Motor neuron (in vitro differentiated cells): Measurements from ENCODE around the gene IL23A. TPM values are rescaled to one million over a fixed set of nuclear protein-coding genes. Genes with fewer than 3 reads are reported as not detected.

Source experiments
- ATAC-seq, 8 experiments: fragments of 200-7000 bp; cut with Tn5 transposase; replicated peaks in 6 of 8; 2 replicates each; pipeline ENCODE4 v1.8.0; 2021; ENCODE audit warnings: mild to moderate bottlenecking in 8 of 8, moderate library complexity in 8 of 8
- H3K27ac ChIP-seq, 2 donors: fragments of 250-450 bp; sonication (Bioruptor Pico); 2 replicates each; pipeline ENCODE4 v1.9.0; 2021; ENCODE audit warnings: antibody characterized with exemption in 2 of 2, mild to moderate bottlenecking in 2 of 2, moderate library complexity in 1 of 2
- H3K4me1 ChIP-seq, 2 donors: fragments of 250-450 bp; sonication (Bioruptor Pico); replicated peaks in 1 of 2; 2 replicates each; pipeline ENCODE4 v1.6.1; 2021; ENCODE audit warnings: antibody characterized with exemption in 2 of 2, mild to moderate bottlenecking in 2 of 2, moderate library complexity in 1 of 2
- H3K4me3 ChIP-seq, 5 donors: fragments of 250-450 bp; sonication (Bioruptor Pico); 2 replicates each; pipeline ENCODE4 v1.9.0; 2021; ENCODE audit warnings: antibody characterized with exemption in 5 of 5, mild to moderate bottlenecking in 5 of 5, moderate library complexity in 4 of 5
- WGBS, 10 experiments: fragments of 450-650 bp; shearing (Covaris generic); methylation state at CpG; one replicate each; pipeline ENCODE4 v1.0.0; 2022; 5-methylcytosine and 5-hydroxymethylcytosine counted together
- in situ Hi-C, 9 experiments: fragments of 400-800 bp; cut with MboI; loops; one replicate each; pipeline ENCODE4 v1.15.0; 2021; ENCODE audit warnings: low sequenced_read_pairs in 9 of 9, low pct_unique_long_range_greater_than_20kb in 2 of 9; ENCODE audit not compliant: unreplicated experiment in 9 of 9
- total RNA-seq, 8 experiments: library from RNA; unstranded; fragments of 300-600 nt; gene quantifications; 2 replicates each; pipeline versions ENCODE4 v1.2.3 to v1.2.4, GENCODE V29; 2022

The IL23A gene
- total RNA-seq, 8 experiments from 2014 or later = 0.28 to 3.8 (median 1.1) TPM

DNA sequence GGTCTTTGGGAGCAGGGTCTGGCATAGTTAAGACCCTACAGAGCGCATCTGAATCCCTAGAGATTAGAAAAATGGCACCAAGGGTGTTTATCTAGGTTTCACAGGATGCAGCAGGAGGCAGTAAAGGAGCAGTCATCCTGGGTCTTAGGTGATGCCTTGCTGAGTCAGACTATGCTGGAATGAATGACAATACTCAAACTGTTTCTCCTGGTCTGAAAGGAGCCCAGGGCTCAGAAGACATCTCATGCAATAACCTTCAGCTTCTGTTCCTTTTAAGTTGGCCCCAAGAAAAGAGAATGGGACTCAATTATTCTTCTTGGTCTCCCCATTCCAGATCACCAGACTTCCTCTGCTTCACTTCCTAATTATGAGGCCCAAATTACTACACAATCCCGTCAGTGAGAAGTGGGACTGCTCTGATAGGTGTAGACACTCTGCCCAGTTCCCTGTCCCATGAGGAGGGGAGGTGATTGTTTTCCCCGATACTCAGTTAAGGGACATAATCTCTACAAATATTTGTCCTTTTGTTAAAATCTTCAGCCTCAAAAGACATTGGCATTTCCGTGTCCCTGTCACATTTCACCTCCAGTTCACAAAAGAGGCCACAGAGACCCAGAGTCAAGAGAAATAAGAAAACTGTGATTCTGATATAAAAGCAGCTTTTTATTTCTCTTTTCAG lies 38.8 kb downstream of the IL23A start:
- no peak overlapping the region for H3K27ac ChIP-seq
- H3K4me3 ChIP-seq = no peak overlapping the region
- peak in 3 of 8 experiments; percentile 41 to 91 (median 73) for ATAC-seq
- WGBS, 10 experiments = 52 to 89% (median 81%) methylated on average over 1 to 4 of the region's 4 CpGs
- peaks cover 0 to 4% of the 10 kb centered on the region in 2 donors for H3K4me1 ChIP-seq
- in situ Hi-C loops = no loop called here

DNA sequence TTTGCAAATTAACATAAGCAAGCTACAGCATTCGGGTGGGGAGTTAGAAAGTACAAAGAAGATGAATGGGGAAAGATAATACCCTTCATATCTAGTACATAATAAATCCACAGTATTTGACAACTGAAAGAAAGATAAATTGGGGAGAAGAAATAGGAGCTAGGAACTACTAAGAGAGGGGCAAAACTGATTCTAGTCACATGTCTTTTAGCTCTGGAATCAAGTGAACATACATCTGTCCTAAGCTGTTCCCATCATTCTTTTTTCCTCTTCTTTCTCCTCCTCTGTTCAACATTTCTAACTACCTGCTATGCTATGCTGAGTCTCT lies 39.3 kb downstream of the IL23A start:
- 0 to 73% (median 44%) methylated on average over 1 of the region's 1 CpG; no CpG with 5 or more reads in 1 of the 10 experiments for WGBS, 10 experiments

GRCh38 chr12:56382611-56383010 lies 43.9 kb downstream of the IL23A start:
- peaks cover 0 to under 1% of the 10 kb centered on the region in 2 donors for H3K4me1 ChIP-seq
- in situ Hi-C loops = no loop called here
- H3K4me3 ChIP-seq = no peak overlapping the region
- no peak overlapping the region for H3K27ac ChIP-seq
- no peak for ATAC-seq
- 51 to 100% (median 88%) methylated on average over 1 to 15 of the region's 16 CpGs; no CpG with 5 or more reads in 2 of the 10 experiments for WGBS, 10 experiments

More for the DNA sequence above, 39.3 kb downstream of the IL23A start:
- H3K27ac ChIP-seq = no peak overlapping the region
- in situ Hi-C loops = no loop called here
- no peak for ATAC-seq
- peaks cover 0 to 4% of the 10 kb centered on the region in 2 donors for H3K4me1 ChIP-seq
- H3K4me3 ChIP-seq = no peak overlapping the region

DNA sequence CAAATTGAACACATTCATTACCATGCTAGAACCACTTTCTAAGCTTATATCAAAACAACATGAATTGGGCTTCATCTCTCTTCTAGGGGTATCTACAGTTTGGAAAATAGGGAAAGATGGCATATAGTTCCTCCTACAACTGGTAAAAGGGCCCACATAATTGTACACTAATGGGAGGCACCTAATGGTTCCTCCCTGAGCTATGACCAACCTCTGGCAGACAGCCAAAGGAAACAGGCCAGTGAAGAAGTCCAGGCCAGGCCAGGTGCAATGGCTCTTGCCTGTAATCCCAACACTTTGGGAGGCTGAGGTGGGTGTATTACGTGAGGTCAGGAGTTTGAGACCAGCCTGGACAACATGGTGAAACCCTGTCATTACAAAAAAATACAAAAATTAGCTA lies 47.2 kb downstream of the IL23A start:
- Histone ChIP-seq H3K27ac (no peak overlapping the region), H3K4me3 (no peak overlapping the region), H3K4me1 (no peaks in the 10 kb centered on the region)
- WGBS, 10 experiments = 60 to 100% (median 85%) methylated on average over 1 of the region's 1 CpG; no CpG with 5 or more reads in 4 of the 10 experiments
- ATAC-seq = no peak
- in situ Hi-C loops = no loop called here

DNA sequence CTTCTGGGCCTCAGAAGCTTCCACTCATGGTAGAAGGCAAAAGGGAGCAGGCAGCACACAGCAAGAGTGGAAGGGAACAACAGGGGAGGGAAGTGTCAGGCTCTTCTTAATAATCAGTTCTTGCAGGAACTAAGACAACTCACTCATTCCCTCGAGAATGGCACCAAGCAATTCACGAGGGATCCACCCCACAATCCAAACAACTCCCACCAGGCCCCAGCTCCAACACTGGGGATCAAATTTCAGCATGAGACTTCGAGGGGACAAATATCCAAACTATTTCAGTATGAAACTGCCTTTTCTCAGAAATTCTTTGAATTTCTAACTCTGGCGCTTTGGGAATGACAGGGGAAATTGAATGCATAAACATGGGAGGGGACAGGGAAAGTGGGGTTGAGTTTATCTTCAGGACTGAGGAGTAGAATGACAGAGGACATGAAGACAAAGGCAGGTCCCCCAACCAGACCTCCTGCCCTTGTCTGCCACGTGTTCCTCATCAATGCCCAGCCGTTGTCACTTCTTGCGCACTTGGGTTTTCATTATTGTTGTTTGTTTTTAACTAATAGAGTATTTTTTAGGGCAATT lies 48.6 kb downstream of the IL23A start:
- in situ Hi-C loops = no loop called here
- 0 to 61% (median 34%) methylated on average over 3 to 7 of the region's 7 CpGs; no CpG with 5 or more reads in 1 of the 10 experiments for WGBS, 10 experiments
- H3K27ac ChIP-seq = no peak overlapping the region
- no peaks in the 10 kb centered on the region for H3K4me1 ChIP-seq
- no peak overlapping the region for H3K4me3 ChIP-seq
- peak in 3 of 8 experiments; percentile 71 to 91 (median 87) for ATAC-seq

DNA sequence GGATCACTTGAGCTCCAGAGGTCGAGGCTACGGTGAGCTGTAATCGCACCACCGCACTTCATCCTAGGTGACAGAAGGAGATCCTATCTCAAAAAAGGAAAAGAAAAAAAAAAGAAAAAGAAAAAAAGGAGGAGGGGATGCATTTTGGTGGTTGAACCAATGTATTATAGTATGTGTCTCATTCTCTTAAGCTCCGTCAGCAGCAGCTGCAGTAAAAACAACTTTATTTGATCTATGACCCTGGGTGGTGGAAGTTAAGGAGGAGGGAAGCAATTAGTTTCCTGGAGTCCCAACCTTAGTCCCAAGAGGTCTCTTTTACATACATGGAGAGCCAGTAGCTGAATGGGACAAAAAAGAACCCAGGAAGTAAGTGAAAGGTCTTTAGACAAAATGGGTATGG lies 50.7 kb downstream of the IL23A start:
- H3K4me1 ChIP-seq = no peaks in the 10 kb centered on the region
- no peak overlapping the region for H3K27ac ChIP-seq
- WGBS, 10 experiments = 29 to 77% (median 69%) methylated on average over 3 to 5 of the region's 5 CpGs; no CpG with 5 or more reads in 1 of the 10 experiments
- ATAC-seq = no peak
- in situ Hi-C loops = no loop called here
- no peak overlapping the region for H3K4me3 ChIP-seq

Other genes with a start within 250 kb of the IL23A start
- 100 to 1,000 TPM in 4 of 8 experiments, 10 to 100 TPM in 4; 60.8 to 254 (median 99.3) TPM for gene PA2G4, start 234.3 kb upstream of the IL23A start, total RNA-seq
- gene RPL41, start 222.3 kb upstream of the IL23A start, total RNA-seq = 1,000 to 10,000 TPM; 2,948 to 7,132 (median 5,415) TPM
- gene ZC3H10, start 220.6 kb upstream of the IL23A start, total RNA-seq = 10 to 100 TPM in 3 of 8 experiments, 1 to 10 TPM in 5; 5.8 to 11.7 (median 8.0) TPM
- 10 to 100 TPM; 13.4 to 54.6 (median 44.2) TPM for gene ESYT1, start 210.6 kb upstream of the IL23A start, total RNA-seq
- 100 to 1,000 TPM in 5 of 8 experiments, 10 to 100 TPM in 3; 61.3 to 217 (median 142) TPM for gene MYL6B, start 186.3 kb upstream of the IL23A start, total RNA-seq
- 1,000 to 10,000 TPM; 1,063 to 2,469 (median 1,244) TPM for gene MYL6, start 180.5 kb upstream of the IL23A start, total RNA-seq
- gene SMARCC2, start 149.4 kb upstream of the IL23A start, total RNA-seq = 100 to 1,000 TPM in 1 of 8 experiments, 10 to 100 TPM in 7; 18.1 to 110 (median 77.9) TPM
- 10 to 100 TPM; 28.9 to 62.1 (median 41.7) TPM for gene RNF41, start 117.0 kb upstream of the IL23A start, total RNA-seq
- gene NABP2, start 114.5 kb upstream of the IL23A start, total RNA-seq = 10 to 100 TPM; 22.1 to 61.7 (median 51.1) TPM
- gene SLC39A5, start 108.8 kb upstream of the IL23A start, total RNA-seq = 1 to 10 TPM in 3 of 8 experiments, under 1 TPM in 3, not detected in 2; 0.49 to 2.6 (median 1.1) TPM
- 10 to 100 TPM in 6 of 8 experiments, 1 to 10 TPM in 2; 5.3 to 30.7 (median 12.0) TPM for gene ANKRD52, start 80.5 kb upstream of the IL23A start, total RNA-seq
- gene COQ10A, start 71.9 kb upstream of the IL23A start, total RNA-seq = 10 to 100 TPM in 7 of 8 experiments, 1 to 10 TPM in 1; 6.8 to 17.4 (median 14.3) TPM
- gene CS, start 38.6 kb upstream of the IL23A start, total RNA-seq = 100 to 1,000 TPM in 5 of 8 experiments, 10 to 100 TPM in 3; 66.8 to 208 (median 106) TPM
- 100 to 1,000 TPM; 102 to 231 (median 141) TPM for gene CNPY2, start 22.9 kb upstream of the IL23A start, total RNA-seq
- 10 to 100 TPM; 20.3 to 97.3 (median 30.4) TPM for gene PAN2, start 4.9 kb upstream of the IL23A start, total RNA-seq
- 100 to 1,000 TPM in 3 of 8 experiments, 10 to 100 TPM in 5; 26.5 to 458 (median 72.4) TPM for gene STAT2, start 21.2 kb downstream of the IL23A start, total RNA-seq
- under 1 TPM in 7 of 8 experiments, not detected in 1; 0.14 to 0.76 (median 0.36) TPM for gene APOF, start 24.0 kb downstream of the IL23A start, total RNA-seq
- 10 to 100 TPM in 7 of 8 experiments, 1 to 10 TPM in 1; 3.4 to 62.8 (median 19.2) TPM for gene TIMELESS, start 110.5 kb downstream of the IL23A start, total RNA-seq
- 1 to 10 TPM in 3 of 8 experiments, under 1 TPM in 5; 0.16 to 2.7 (median 0.44) TPM for gene MIP, start 115.8 kb downstream of the IL23A start, total RNA-seq
- 1 to 10 TPM; 1.3 to 8.5 (median 2.2) TPM for gene SPRYD4, start 129.7 kb downstream of the IL23A start, total RNA-seq
- 1 to 10 TPM in 6 of 8 experiments, under 1 TPM in 2; 0.46 to 4.3 (median 2.8) TPM for gene GLS2, start 149.3 kb downstream of the IL23A start, total RNA-seq
- 10 to 100 TPM in 3 of 8 experiments, 1 to 10 TPM in 5; 2.6 to 12.9 (median 6.0) TPM for gene RBMS2, start 182.9 kb downstream of the IL23A start, total RNA-seq